Gastrocnemius medialis (tissue), 4 donors: ENCODE data around the gene MTF2.

Source experiments
- CTCF ChIP-seq, 5 experiments: fragments of 450-650 bp in 3 of 5; fragments of 200-600 bp in 2 of 5; sonication (generic) in 2 of 5; IDR thresholded peaks in 4 of 5; conservative IDR thresholded peaks in 1 of 5; 1 replicate in 4 of 5; 2 replicates in 1 of 5; pipeline ENCODE4 v1.5.1; 2016 to 2019; ENCODE audit warnings: antibody characterized with exemption in 5 of 5, mild to moderate bottlenecking in 3 of 5, moderate library complexity in 3 of 5
- POLR2A ChIP-seq, 2 donors: fragments of 450-650 bp; IDR thresholded peaks; one replicate each; pipeline ENCODE4 v1.6.1; 2017; ENCODE audit warnings: antibody characterized with exemption in 2 of 2, mild to moderate bottlenecking in 2 of 2, moderate library complexity in 2 of 2

GRCh38 chr1:93108335-93108734, 29.3 kb downstream of the MTF2 start:
- no peak for TF ChIP-seq CTCF (IDR thresholded peaks at IDR 0.05 in 4 of 5, conservative IDR thresholded peaks at IDR 0.05 in 1 of 5)
- no peak for TF ChIP-seq POLR2A (IDR thresholded peaks at IDR 0.05)
